ENCODE measurements around the gene ADSL.

The ADSL gene

GRCh38 chr22:40420341-40421081 lies 74.2 kb downstream of the ADSL start:
- CTCF ChIA-PET, result interaction anchor here (3.5 kb wide), 1 partner anchor 16 kb away, joined by 21 read pairs; no protein-coding TSS in a partner anchor
- H3K4me3 ChIP-seq (ENCODE audit: low read depth, low read length), result no peak overlapping the region
- no peak for DNase-seq (ENCODE audit: low read depth, low spot score)
- POLR2A ChIA-PET, result no interaction called here
- TF ChIP-seq, protein P1, sequence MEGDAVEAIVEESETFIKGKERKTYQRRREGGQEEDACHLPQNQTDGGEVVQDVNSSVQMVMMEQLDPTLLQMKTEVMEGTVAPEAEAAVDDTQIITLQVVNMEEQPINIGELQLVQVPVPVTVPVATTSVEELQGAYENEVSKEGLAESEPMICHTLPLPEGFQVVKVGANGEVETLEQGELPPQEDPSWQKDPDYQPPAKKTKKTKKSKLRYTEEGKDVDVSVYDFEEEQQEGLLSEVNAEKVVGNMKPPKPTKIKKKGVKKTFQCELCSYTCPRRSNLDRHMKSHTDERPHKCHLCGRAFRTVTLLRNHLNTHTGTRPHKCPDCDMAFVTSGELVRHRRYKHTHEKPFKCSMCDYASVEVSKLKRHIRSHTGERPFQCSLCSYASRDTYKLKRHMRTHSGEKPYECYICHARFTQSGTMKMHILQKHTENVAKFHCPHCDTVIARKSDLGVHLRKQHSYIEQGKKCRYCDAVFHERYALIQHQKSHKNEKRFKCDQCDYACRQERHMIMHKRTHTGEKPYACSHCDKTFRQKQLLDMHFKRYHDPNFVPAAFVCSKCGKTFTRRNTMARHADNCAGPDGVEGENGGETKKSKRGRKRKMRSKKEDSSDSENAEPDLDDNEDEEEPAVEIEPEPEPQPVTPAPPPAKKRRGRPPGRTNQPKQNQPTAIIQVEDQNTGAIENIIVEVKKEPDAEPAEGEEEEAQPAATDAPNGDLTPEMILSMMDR (IDR thresholded peaks at IDR 0.05; ENCODE audit: insufficient read depth, low read length, missing control alignments), result no peak

DNA sequence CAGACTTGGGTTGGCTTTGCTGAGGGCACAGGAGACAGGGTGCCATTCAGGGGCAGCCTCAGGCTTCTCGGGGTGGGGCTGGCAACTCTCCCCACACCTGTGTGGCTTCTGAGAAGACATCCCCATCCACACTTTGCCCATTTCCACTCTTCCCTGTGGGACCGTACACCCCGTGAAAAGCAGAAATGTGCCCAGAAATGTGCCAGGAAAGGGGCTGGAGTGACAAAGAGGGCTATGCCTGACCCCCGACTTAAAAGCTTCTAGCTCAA lies 74.7 kb downstream of the ADSL start:
- TF ChIP-seq, protein P1 (IDR thresholded peaks at IDR 0.05; ENCODE audit: insufficient read depth, low read length, missing control alignments), result no peak
- H3K4me3 ChIP-seq (ENCODE audit: low read depth, low read length), result no peak overlapping the region
- no peak for DNase-seq (ENCODE audit: low read depth, low spot score)
- ChIA-PET CTCF (interaction anchor here (3.5 kb wide), 1 partner anchor 15 kb away, joined by 21 read pairs; no protein-coding TSS in a partner anchor), POLR2A (no interaction called here)

GRCh38 chr22:40421941-40422340 lies 75.6 kb downstream of the ADSL start:
- DNase-seq (ENCODE audit: low read depth, low spot score), result no peak
- ChIA-PET CTCF (interaction anchor here (3.5 kb wide), 1 partner anchor 14 kb away, joined by 21 read pairs; no protein-coding TSS in a partner anchor), POLR2A (no interaction called here)
- TF ChIP-seq, protein P1 (IDR thresholded peaks at IDR 0.05; ENCODE audit: insufficient read depth, low read length, missing control alignments), result no peak
- no peak overlapping the region for H3K4me3 ChIP-seq (ENCODE audit: low read depth, low read length)

- TF ChIP-seq, protein P1 (IDR thresholded peaks at IDR 0.05; ENCODE audit: insufficient read depth, low read length, missing control alignments), result no peak
- CTCF ChIA-PET, result interaction anchor here (1.1 kb wide), 1 partner anchor 14 kb away, joined by 5 read pairs; no protein-coding TSS in a partner anchor
- POLR2A ChIA-PET, result no interaction called here
- DNase-seq (ENCODE audit: low read depth, low spot score), result no peak
- no peak overlapping the region for H3K4me3 ChIP-seq (ENCODE audit: low read depth, low read length)
Measured at GRCh38 chr22:40422558-40423309, 76.4 kb downstream of the ADSL start.

GRCh38 chr22:40423310-40423688 lies 77.0 kb downstream of the ADSL start:
- no peak for DNase-seq (ENCODE audit: low read depth, low spot score)
- no peak overlapping the region for H3K4me3 ChIP-seq (ENCODE audit: low read depth, low read length)
- TF ChIP-seq, protein P1 (IDR thresholded peaks at IDR 0.05; ENCODE audit: insufficient read depth, low read length, missing control alignments), result no peak
- ChIA-PET POLR2A (no interaction called here), CTCF (interaction anchor here (1.1 to 6.6 kb wide), 2 partner anchors 14 to 15 kb away, joined by 5 to 64 read pairs; no protein-coding TSS in a partner anchor)

All from AG04449 (cell line).